IMR-90 (cell line): ENCODE data around the gene ITGA6. TPM values are rescaled to one million over a fixed set of nuclear protein-coding genes. Genes with fewer than 3 reads are reported as not detected.

Experiments
- ATAC-seq: fragments of 200-7000 bp; cut with Tn5 transposase; 2 replicates; pipeline ENCODE4 v1.9.1; 2020; ENCODE audit warnings: low read depth, mild to moderate bottlenecking, moderate library complexity
- BruUV-seq: library from RNA; stranded (reverse); fragments of 400-500 nt; replicated peaks from 2 replicates; lab custom pipeline; 2021; lab: Mats Ljungman, UMichigan
- CTCF ChIA-PET: fragments of 300-600 bp; formaldehyde crosslinking; extraction: SDS; loops from one replicate; lab custom pipeline; 2021; ENCODE audit warnings: antibody characterized with exemption; lab: Yijun Ruan, JAX
- POLR2A ChIA-PET: fragments of 300-600 bp; sonication (Branson Sonifier 250); formaldehyde crosslinking; loops from one replicate; lab custom pipeline; 2022; ENCODE audit warnings: antibody characterized with exemption; ENCODE audit not compliant: unreplicated experiment; lab: Charles Lee
- DNase-seq: peaks from one replicate; pipeline ENCODE4 v3.0.0; 2013
- H2AFZ ChIP-seq: replicated peaks from 2 replicates; pipeline ENCODE3; 2013; ENCODE audit warnings: low read length, mild to moderate bottlenecking; ENCODE audit not compliant: poor library complexity
- H2AK5ac ChIP-seq: 2 replicates; pipeline ENCODE4 v1.6.1; 2013; ENCODE audit warnings: low read depth, low read length, inconsistent platforms
- H2AK9ac ChIP-seq: replicated peaks from 2 replicates; pipeline ENCODE3; 2013; ENCODE audit warnings: mild to moderate bottlenecking, low read depth, low read length, moderate library complexity; ENCODE audit not compliant: poor library complexity
- H2BK120ac ChIP-seq: 2 replicates; pipeline ENCODE4 v1.6.1; 2013; ENCODE audit warnings: low read depth, low read length, inconsistent platforms
- H2BK15ac ChIP-seq: 3 replicates; pipeline ENCODE4 v1.6.1; 2013; ENCODE audit warnings: low read depth, low read length, inconsistent platforms
- H2BK20ac ChIP-seq: 2 replicates; pipeline ENCODE4 v1.6.1; 2013; ENCODE audit warnings: low read depth, mild to moderate bottlenecking, inconsistent platforms, low read length, moderate library complexity
- H2BK5ac ChIP-seq: 2 replicates; pipeline ENCODE4 v1.6.1; 2013; ENCODE audit warnings: mild to moderate bottlenecking, low read depth, low read length, inconsistent platforms; ENCODE audit not compliant: poor library complexity, severe bottlenecking
- H3K14ac ChIP-seq: replicated peaks from 2 replicates; pipeline ENCODE4 v1.6.1; 2013; ENCODE audit warnings: low read depth, low read length, inconsistent platforms
- H3K18ac ChIP-seq: 2 replicates; pipeline ENCODE4 v1.6.1; 2013; ENCODE audit warnings: low read depth, low read length, control low read depth
- H3K23ac ChIP-seq: 2 replicates; pipeline ENCODE4 v1.6.1; 2013; ENCODE audit warnings: low read depth, low read length, inconsistent platforms
- H3K27ac ChIP-seq: 2 replicates; pipeline ENCODE4 v1.5.1; 2013; ENCODE audit warnings: mild to moderate bottlenecking, control low read depth, low read length; ENCODE audit not compliant: insufficient read depth
- H3K27me3 ChIP-seq: 2 replicates; pipeline ENCODE4 v1.6.1; 2013; ENCODE audit warnings: low read length; ENCODE audit not compliant: control insufficient read depth, insufficient read depth
- H3K36me3 ChIP-seq: 2 replicates; pipeline ENCODE4 v1.6.1; 2013; ENCODE audit warnings: low read length, mixed read lengths; ENCODE audit not compliant: control insufficient read depth, insufficient read depth
- H3K4ac ChIP-seq: 2 replicates; pipeline ENCODE4 v1.6.1; 2013; ENCODE audit warnings: low read depth, low read length, inconsistent platforms
- H3K4me1 ChIP-seq: 2 replicates; pipeline ENCODE4 v1.6.1; 2013; ENCODE audit warnings: low read length, mixed read lengths; ENCODE audit not compliant: control insufficient read depth, insufficient read depth
- H3K4me2 ChIP-seq: 2 replicates; pipeline ENCODE4 v1.6.1; 2013; ENCODE audit warnings: low read depth, mild to moderate bottlenecking, control low read depth, low read length, moderate library complexity
- H3K4me3 ChIP-seq: 2 replicates; pipeline ENCODE4 v1.5.1; 2013; ENCODE audit warnings: low read depth, mild to moderate bottlenecking, control low read depth, low read length, moderate library complexity; ENCODE audit not compliant: insufficient read depth
- H3K56ac ChIP-seq: 2 replicates; pipeline ENCODE4 v1.6.1; 2013; ENCODE audit warnings: low read length, inconsistent platforms; ENCODE audit not compliant: insufficient read depth; ENCODE audit errors: extremely low read depth
- H3K79me1 ChIP-seq, 2 experiments: 2 replicates each; pipeline ENCODE4 v1.6.1; 2013; ENCODE audit warnings: low read length in 2 of 2, inconsistent platforms in 1 of 2, low read depth in 1 of 2
- H3K9ac ChIP-seq: 2 replicates; pipeline ENCODE4 v1.6.1; 2013; ENCODE audit warnings: low read depth, low read length, control low read depth
- H3K9me1 ChIP-seq: 2 replicates; pipeline ENCODE4 v1.6.1; 2013; ENCODE audit warnings: low read length, inconsistent platforms; ENCODE audit not compliant: insufficient read depth
- H3K9me3 ChIP-seq: 2 replicates; pipeline ENCODE4 v1.6.1; 2013; ENCODE audit warnings: low read length; ENCODE audit not compliant: control insufficient read depth, insufficient read depth
- H4K20me1 ChIP-seq: 2 replicates; pipeline ENCODE4 v1.6.1; 2013; ENCODE audit warnings: low read length, inconsistent platforms; ENCODE audit not compliant: insufficient read depth
- H4K5ac ChIP-seq: 2 replicates; pipeline ENCODE4 v1.6.1; 2013; ENCODE audit warnings: mild to moderate bottlenecking, low read depth, low read length, control low read depth
- H4K8ac ChIP-seq, 2 experiments: 2 replicates each; pipeline ENCODE4 v1.6.1; 2013; ENCODE audit warnings: low read depth in 2 of 2, low read length in 2 of 2, control low read depth in 1 of 2, inconsistent platforms in 1 of 2
- H4K91ac ChIP-seq: 2 replicates; pipeline ENCODE4 v1.6.1; 2013; ENCODE audit warnings: low read depth, low read length, inconsistent platforms; ENCODE audit not compliant: insufficient read depth
- BHLHE40 ChIP-seq: fragments of 150-350 bp; IDR thresholded peaks from 2 replicates; pipeline ENCODE4 v1.6.1; 2016; ENCODE audit warnings: mild to moderate bottlenecking, low read depth, low read length
- CEBPB ChIP-seq: IDR thresholded peaks from 2 replicates; pipeline ENCODE4 v1.6.1; 2012; ENCODE audit warnings: low read depth, low read length, improper control_type of control experiment
- FOS ChIP-seq: fragments of 150-350 bp; IDR thresholded peaks from 2 replicates; pipeline ENCODE4 v1.6.1; 2016; ENCODE audit warnings: low read depth, low read length
- MAFK ChIP-seq: IDR thresholded peaks from 2 replicates; pipeline ENCODE4 v1.6.1; 2012; ENCODE audit warnings: low read depth, low read length, improper control_type of control experiment
- MAZ ChIP-seq: IDR thresholded peaks from 2 replicates; pipeline ENCODE4 v1.6.1; 2012; ENCODE audit warnings: low read depth, mild to moderate bottlenecking, low read length, improper control_type of control experiment, moderate library complexity, borderline replicate concordance
- MXI1 ChIP-seq: IDR thresholded peaks from 2 replicates; pipeline ENCODE4 v1.6.1; 2012; ENCODE audit warnings: low read depth, mild to moderate bottlenecking, low read length, moderate library complexity, borderline replicate concordance
- NFE2L2 ChIP-seq: fragments of 150-350 bp; IDR thresholded peaks from 2 replicates; pipeline ENCODE4 v1.6.1; 2016; ENCODE audit warnings: low read depth, mild to moderate bottlenecking, low read length
- RCOR1 ChIP-seq: IDR thresholded peaks from 2 replicates; pipeline ENCODE4 v1.6.1; 2012; ENCODE audit warnings: mild to moderate bottlenecking, low read length, improper control_type of control experiment; ENCODE audit not compliant: insufficient replicate concordance
- RFX5 ChIP-seq: IDR thresholded peaks from 2 replicates; pipeline ENCODE4 v1.8.0; 2012; ENCODE audit warnings: low read depth, mild to moderate bottlenecking, low read length, moderate library complexity
- SMC3 ChIP-seq: fragments of 150-350 bp; IDR thresholded peaks from 2 replicates; pipeline ENCODE4 v1.6.1; 2016; ENCODE audit warnings: low read depth, mild to moderate bottlenecking, antibody characterized with exemption, low read length, moderate library complexity
- USF2 ChIP-seq: fragments of 150-350 bp; IDR thresholded peaks from 2 replicates; pipeline ENCODE4 v1.6.1; 2017; ENCODE audit warnings: mild to moderate bottlenecking, antibody characterized with exemption, low read length, low read depth
- WGBS, 2 experiments: methylation state at CpG; one replicate each; pipeline versions ENCODE4 v1.1.5 to v1.1.7; 2013; ENCODE audit warnings: missing lambda C conversion rate in 2 of 2; ENCODE audit not compliant: insufficient read length in 1 of 2; ENCODE audit errors: extremely low coverage in 2 of 2; 5-methylcytosine and 5-hydroxymethylcytosine counted together
- dilution Hi-C: fragments of 300-500 bp; cut with HindIII; formaldehyde crosslinking; loops from one replicate; pipeline ENCODE4 v1.14.3; 2018; ENCODE audit warnings: low sequenced_read_pairs; ENCODE audit not compliant: unreplicated experiment
- in situ Hi-C: fragments of 300-500 bp; cut with MboI; formaldehyde crosslinking; loops from 3 replicates; pipeline ENCODE4 v1.14.3; 2019; ENCODE audit warnings: low sequenced_read_pairs, inconsistent platforms, mixed read lengths
- intact Hi-C: fragments of 100-400 bp; cut with micrococcal nuclease; formaldehyde crosslinking; loops from 2 replicates; pipeline ENCODE4 v1.10.0; 2022
- polyA plus RNA-seq, 3 experiments: library from polyadenylated mRNA; depleted of rRNA; stranded (reverse); fragments of >200 nt; gene quantifications; 2 replicates each; pipeline ENCODE4 v1.2.3, GENCODE V29; 2012; ENCODE audit warnings: low replicate concordance in 1 of 3
- total RNA-seq: library from RNA; depleted of rRNA; stranded (reverse); fragments of >200 nt; gene quantifications from 2 replicates; pipeline ENCODE4 v1.2.3, GENCODE V29; 2012
- TF ChIP-seq, protein P1 (sequence below): conservative IDR thresholded peaks from 2 replicates; pipeline ENCODE4 v1.5.1; 2012; ENCODE audit warnings: mild to moderate bottlenecking, low read depth, low read length, improper control_type of control experiment

Gene ITGA6
- total and polyA plus RNA-seq, 2 of the 4 experiments (the other 2 are of a cell fraction): 12.5 to 43.9 TPM

GRCh38 chr2:172480301-172481218 is 53.2 kb downstream of the ITGA6 start:
- no peak overlapping the region for H3K23ac ChIP-seq
- DNase-seq (peak; percentile 20), ATAC-seq (peak; percentile 80)
- H3K14ac ChIP-seq: peak overlapping the region; percentile 59; the same call in 1 of the 2 replicates
- no peak overlapping the region for H3K4me2 ChIP-seq
- no peak overlapping the region for H3K27ac ChIP-seq
- peak overlapping the region; percentile 64 for H2AFZ ChIP-seq
- H3K9me3 ChIP-seq: no peaks in the 10 kb centered on the region
- no peaks in the 10 kb centered on the region for H4K20me1 ChIP-seq
- H4K8ac ChIP-seq: peak overlapping the region in 1 of 2 experiments; percentile 53; a peak in 1 of 4 replicates
- H2BK5ac ChIP-seq: no peak overlapping the region
- no peak overlapping the region for H3K4me3 ChIP-seq
- intact Hi-C loops (no loop called here), in situ Hi-C loops (no loop called here), dilution Hi-C loops (no loop called here)
- peaks cover 2% of the 10 kb centered on the region; the same call in 1 of the 2 replicates for H3K36me3 ChIP-seq
- no peak overlapping the region; the same call in 2 of the 3 replicates for H2BK15ac ChIP-seq
- H3K56ac ChIP-seq: no peak overlapping the region
- POLR2A ChIA-PET: no interaction called here
- H2AK9ac ChIP-seq: peak overlapping the region; percentile 2
- BruUV-seq: no TSS peak
- H3K79me1 ChIP-seq: peaks cover 0 to 2% of the 10 kb centered on the region in 2 experiments; a peak in 1 of 4 replicates
- no peak overlapping the region for H3K9ac ChIP-seq
- no peak overlapping the region for H4K5ac ChIP-seq
- no peak overlapping the region for H2BK20ac ChIP-seq
- CTCF ChIA-PET: interaction anchor here (1.0 kb wide), 1 partner anchor 15 kb away, joined by 4 read pairs; no protein-coding TSS in a partner anchor
- H2BK120ac ChIP-seq: no peak overlapping the region
- peak overlapping the region; percentile 43; the same call in 1 of the 2 replicates for H3K4ac ChIP-seq
- H4K91ac ChIP-seq: no peak overlapping the region
- H3K4me1 ChIP-seq: peaks cover 6% of the 10 kb centered on the region
- H3K27me3 ChIP-seq: no peaks in the 10 kb centered on the region
- 0 out of 2 replicates have a peak overlapping the region, but pooled peaks have one; percentile 6 for H3K18ac ChIP-seq
- 72% methylated on average over 5 of the region's 12 CpGs; no CpG with 5 or more reads in 1 of the 2 experiments for WGBS, 2 experiments
- H2AK5ac ChIP-seq: peak overlapping the region; percentile 43; the same call in 1 of the 2 replicates
- H3K9me1 ChIP-seq: peaks cover 2% of the 10 kb centered on the region; the same call in 1 of the 2 replicates
- TF ChIP-seq MXI1 (no peak), SMC3 (no peak), RCOR1 (no peak), MAZ (no peak), MAFK (no peak), NFE2L2 (no peak), RFX5 (no peak), USF2 (no peak), BHLHE40 (no peak), FOS (no peak), CEBPB (no peak)
- TF ChIP-seq, protein P1, sequence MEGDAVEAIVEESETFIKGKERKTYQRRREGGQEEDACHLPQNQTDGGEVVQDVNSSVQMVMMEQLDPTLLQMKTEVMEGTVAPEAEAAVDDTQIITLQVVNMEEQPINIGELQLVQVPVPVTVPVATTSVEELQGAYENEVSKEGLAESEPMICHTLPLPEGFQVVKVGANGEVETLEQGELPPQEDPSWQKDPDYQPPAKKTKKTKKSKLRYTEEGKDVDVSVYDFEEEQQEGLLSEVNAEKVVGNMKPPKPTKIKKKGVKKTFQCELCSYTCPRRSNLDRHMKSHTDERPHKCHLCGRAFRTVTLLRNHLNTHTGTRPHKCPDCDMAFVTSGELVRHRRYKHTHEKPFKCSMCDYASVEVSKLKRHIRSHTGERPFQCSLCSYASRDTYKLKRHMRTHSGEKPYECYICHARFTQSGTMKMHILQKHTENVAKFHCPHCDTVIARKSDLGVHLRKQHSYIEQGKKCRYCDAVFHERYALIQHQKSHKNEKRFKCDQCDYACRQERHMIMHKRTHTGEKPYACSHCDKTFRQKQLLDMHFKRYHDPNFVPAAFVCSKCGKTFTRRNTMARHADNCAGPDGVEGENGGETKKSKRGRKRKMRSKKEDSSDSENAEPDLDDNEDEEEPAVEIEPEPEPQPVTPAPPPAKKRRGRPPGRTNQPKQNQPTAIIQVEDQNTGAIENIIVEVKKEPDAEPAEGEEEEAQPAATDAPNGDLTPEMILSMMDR: no peak
